Mucosa of descending colon (tissue), 3 donors: ENCODE data around the gene RDH5. TPM values are rescaled to one million over a fixed set of nuclear protein-coding genes. Genes with fewer than 3 reads are reported as not detected.

Source experiments
- ATAC-seq: fragments of 200-7000 bp; cut with Tn5 transposase; one replicate; pipeline ENCODE4 v1.9.1; 2020; ENCODE audit warnings: mild to moderate bottlenecking, moderate library complexity
- DNase-seq, 3 donors: peaks; one replicate each; pipeline ENCODE4 v3.0.0-alpha.2; 2020
- H3K36me3 ChIP-seq: fragments of 200-600 bp; one replicate; pipeline ENCODE4 v1.8.0; 2021; ENCODE audit warnings: low read depth, mild to moderate bottlenecking
- H3K4me1 ChIP-seq: fragments of 200-600 bp; one replicate; pipeline ENCODE4 v1.8.0; 2021; ENCODE audit warnings: low read depth, mild to moderate bottlenecking
- H3K4me3 ChIP-seq: fragments of 200-600 bp; one replicate; pipeline ENCODE4 v1.8.0; 2021; ENCODE audit warnings: mild to moderate bottlenecking
- H3K9me3 ChIP-seq: fragments of 200-600 bp; one replicate; pipeline ENCODE4 v1.8.0; 2021; ENCODE audit warnings: mild to moderate bottlenecking
- CTCF ChIP-seq: fragments of 200-600 bp; IDR thresholded peaks from one replicate; pipeline ENCODE4 v1.8.0; 2022; ENCODE audit warnings: antibody characterized with exemption, mild to moderate bottlenecking
- intact Hi-C, 2 donors: fragments of 100-400 bp; cut with DNase I in 1 of 2; cut with micrococcal nuclease in 1 of 2; formaldehyde crosslinking; loops; one replicate each; pipeline versions ENCODE4 v1.11.0 to v1.11.1; 2022; cut with DNase I, micrococcal nuclease
- total RNA-seq, 3 donors: library from RNA; stranded (reverse); fragmentation: NEBNext Ultra II Directional in 2 of 3; extraction: Animal tissue kit (Norgen Biotek cat#: 25700) in 2 of 3; gene quantifications; one replicate each; pipeline versions ENCODE4 v1.2.1 to v1.2.4, GENCODE V29; 2021 to 2023
- donor health status: DM: no; HTN: no; CAD: no; lungs with moderate emphysema.
- donor health status: DM: no; HTN: no; CAD: no.
- donor health status: DM: no; HTN: yes; CAD: no.

RDH5 gene
- total RNA-seq, 3 donors from 2014 or later = 21.5 to 48.1 (median 35.8) TPM

GRCh38 chr12:55720894-55721444 is 776 bp downstream of the RDH5 start:
- Histone ChIP-seq H3K4me1 (peaks cover 72% of the 10 kb centered on the region), H3K4me3 (no peak overlapping the region), H3K9me3 (no peaks in the 10 kb centered on the region), H3K36me3 (no peaks in the 10 kb centered on the region)
- intact Hi-C loops = no loop called here
- TF ChIP-seq CTCF = peak; percentile 52
- ATAC-seq (peak; percentile 60), DNase-seq (peak; percentile 79 to 82 (median 81))

GRCh38 chr12:55721601-55722213 is 1.5 kb downstream of the RDH5 start:
- Histone ChIP-seq H3K4me3 (no peak overlapping the region), H3K4me1 (peaks cover 74% of the 10 kb centered on the region), H3K36me3 (no peaks in the 10 kb centered on the region), H3K9me3 (no peaks in the 10 kb centered on the region)
- peak in 1 of 3 donors; percentile 66 for DNase-seq
- intact Hi-C loops = no loop called here
- no peak for TF ChIP-seq CTCF
- no peak for ATAC-seq

- H3K9me3 ChIP-seq = no peaks in the 10 kb centered on the region
- no peak overlapping the region for H3K4me3 ChIP-seq
- H3K4me1 ChIP-seq = peaks cover 71% of the 10 kb centered on the region
- no peaks in the 10 kb centered on the region for H3K36me3 ChIP-seq
- TF ChIP-seq CTCF = no peak
- ATAC-seq (no peak), DNase-seq (no peak)
- intact Hi-C loops = no loop called here
Observed at GRCh38 chr12:55722948-55723347, 2.8 kb downstream of the RDH5 start.

- no peak for DNase-seq
- TF ChIP-seq CTCF = no peak
- ATAC-seq = no peak
- intact Hi-C loops = no loop called here
- Histone ChIP-seq H3K4me1 (peaks cover 68% of the 10 kb centered on the region), H3K9me3 (no peaks in the 10 kb centered on the region), H3K36me3 (no peaks in the 10 kb centered on the region), H3K4me3 (no peak overlapping the region)
Observed at GRCh38 chr12:55723516-55724225, 3.5 kb downstream of the RDH5 start.

- TF ChIP-seq CTCF = peak; percentile 34
- DNase-seq (peak; percentile 78 to 89 (median 84)), ATAC-seq (no peak)
- H3K4me1 ChIP-seq = peaks cover 62% of the 10 kb centered on the region
- no peak overlapping the region for H3K4me3 ChIP-seq
- no peaks in the 10 kb centered on the region for H3K9me3 ChIP-seq
- H3K36me3 ChIP-seq = no peaks in the 10 kb centered on the region
- intact Hi-C loops = no loop called here
Observed at GRCh38 chr12:55724226-55724939, 4.2 kb downstream of the RDH5 start.
